Neuron (in vitro differentiated cells): ENCODE results near the gene LRRC18.

Experiments used
- H2AFZ ChIP-seq: one replicate; pipeline ENCODE4 v1.6.1; 2013; ENCODE audit warnings: low read depth, mild to moderate bottlenecking, inconsistent platforms, low read length, moderate library complexity
- H3K27me3 ChIP-seq: one replicate; pipeline ENCODE4 v1.6.1; 2013; ENCODE audit warnings: low read length; ENCODE audit not compliant: insufficient read depth
- H3K36me3 ChIP-seq: one replicate; pipeline ENCODE4 v1.6.1; 2013; ENCODE audit warnings: low read length; ENCODE audit not compliant: insufficient read depth
- H3K4me1 ChIP-seq: one replicate; pipeline ENCODE4 v1.6.1; 2013; ENCODE audit warnings: low read length; ENCODE audit not compliant: insufficient read depth
- H3K4me3 ChIP-seq: 2 replicates; pipeline ENCODE4 v1.5.1; 2013; ENCODE audit warnings: mild to moderate bottlenecking, low read length, moderate library complexity
- H3K9me3 ChIP-seq: one replicate; pipeline ENCODE4 v1.6.1; 2013; ENCODE audit warnings: low read length

LRRC18 gene

DNA sequence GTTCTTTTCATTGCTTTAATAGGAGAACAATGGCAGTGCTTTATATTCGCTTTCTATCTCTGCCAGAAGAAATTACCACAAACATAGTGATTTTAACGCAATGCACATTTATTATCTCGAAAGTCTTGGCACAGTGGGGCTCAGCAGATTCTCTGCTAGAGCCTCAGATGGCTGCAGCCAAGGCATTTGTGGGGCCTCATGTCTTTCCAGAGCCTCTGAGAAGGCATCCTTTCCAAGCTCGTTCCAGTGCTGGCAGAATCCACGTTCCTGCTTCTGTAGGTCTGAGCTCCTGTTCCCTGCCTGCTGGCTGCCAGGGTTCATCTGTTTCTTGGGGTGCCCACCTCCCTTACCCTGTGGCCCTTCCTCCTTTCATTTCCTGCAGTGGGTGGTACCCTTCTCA, 60.2 kb downstream of the LRRC18 start:
- no peak overlapping the region for H2AFZ ChIP-seq
- no peaks in the 10 kb centered on the region for H3K27me3 ChIP-seq
- no peak overlapping the region for H3K4me3 ChIP-seq
- H3K36me3 ChIP-seq: no peaks in the 10 kb centered on the region
- H3K9me3 ChIP-seq: no peaks in the 10 kb centered on the region
- no peaks in the 10 kb centered on the region for H3K4me1 ChIP-seq

GRCh38 chr10:48878091-48878490, 61.5 kb downstream of the LRRC18 start:
- Histone ChIP-seq H3K9me3 (no peaks in the 10 kb centered on the region), H3K36me3 (no peaks in the 10 kb centered on the region), H2AFZ (no peak overlapping the region), H3K27me3 (peaks cover 3% of the 10 kb centered on the region), H3K4me1 (no peaks in the 10 kb centered on the region), H3K4me3 (no peak overlapping the region)

DNA sequence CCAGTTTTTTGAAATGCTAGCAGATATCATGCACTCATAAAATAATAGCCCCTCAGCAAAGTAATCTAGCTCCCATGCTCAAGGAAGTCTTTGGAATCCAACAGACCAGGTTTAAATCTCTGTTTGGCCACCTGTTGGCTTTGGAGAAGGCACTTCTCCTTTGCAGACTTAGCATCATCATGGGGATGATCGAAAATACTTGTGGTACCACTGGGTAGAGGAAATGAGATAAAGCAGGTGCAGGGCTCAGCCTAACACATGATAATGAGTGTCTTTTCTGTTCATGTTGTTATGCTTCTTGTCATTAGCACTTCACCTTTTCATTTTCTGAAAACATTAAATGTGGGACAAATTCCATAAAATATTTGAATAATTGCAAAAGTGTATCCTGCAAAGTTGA, 67.4 kb downstream of the LRRC18 start:
- Histone ChIP-seq H3K4me3 (no peak overlapping the region), H3K36me3 (no peaks in the 10 kb centered on the region)

More for the DNA sequence above, 67.4 kb downstream of the LRRC18 start:
- Histone ChIP-seq H3K27me3 (peaks cover 3% of the 10 kb centered on the region), H2AFZ (no peak overlapping the region), H3K4me1 (no peaks in the 10 kb centered on the region), H3K9me3 (no peaks in the 10 kb centered on the region)
